CD8-positive, alpha-beta memory T cell (primary cell): Measurements from ENCODE around the gene CDKN2B-AS1. TPM values are rescaled to one million over a fixed set of nuclear protein-coding genes. Genes with fewer than 3 reads are reported as not detected.

Experiments used
- CTCF ChIA-PET: fragments of 350-600 bp; sonication (Branson Sonifier 250); formaldehyde crosslinking; loops from one replicate; lab custom pipeline; 2021; ENCODE audit warnings: antibody characterized with exemption; lab: Charles Lee
- POLR2A ChIA-PET: fragments of 350-600 bp; sonication (Branson Sonifier 250); formaldehyde crosslinking; loops from one replicate; lab custom pipeline; 2021; ENCODE audit warnings: antibody characterized with exemption; lab: Charles Lee
- DNase-seq, 5 donors: peaks; one replicate each; pipeline versions ENCODE4 v3.0.0 to v3.0.0-alpha.2; 2020 to 2022; ENCODE audit warnings: mixed read lengths in 1 of 5
- H3K27ac ChIP-seq: one replicate; pipeline ENCODE4 v1.7.0; 2013; ENCODE audit warnings: low read depth, mild to moderate bottlenecking, low read length, moderate library complexity
- H3K27me3 ChIP-seq: 2 replicates; pipeline ENCODE4 v1.7.0; 2013; ENCODE audit warnings: low read length, mild to moderate bottlenecking; ENCODE audit not compliant: insufficient read depth, poor library complexity, severe bottlenecking
- H3K36me3 ChIP-seq: 2 replicates; pipeline ENCODE4 v1.7.0; 2013; ENCODE audit warnings: mild to moderate bottlenecking, low read length, moderate library complexity; ENCODE audit not compliant: insufficient read depth
- H3K4me1 ChIP-seq: 2 replicates; pipeline ENCODE4 v1.7.0; 2013; ENCODE audit warnings: mild to moderate bottlenecking, low read length, moderate library complexity; ENCODE audit not compliant: insufficient read depth
- H3K4me3 ChIP-seq: 2 replicates; pipeline ENCODE4 v1.7.0; 2013; ENCODE audit warnings: mild to moderate bottlenecking, low read length
- H3K9me3 ChIP-seq: 2 replicates; pipeline ENCODE4 v1.7.0; 2013; ENCODE audit warnings: mild to moderate bottlenecking, low read length
- H3K27ac Mint-ChIP-seq, 8 donors: one replicate each; pipeline ENCODE4 v1.8.0; 2020 to 2021; ENCODE audit warnings: mixed read lengths in 8 of 8, mild to moderate bottlenecking in 6 of 8, inconsistent platforms in 3 of 8, moderate library complexity in 3 of 8
- H3K27me3 Mint-ChIP-seq, 2 donors: one replicate each; pipeline ENCODE4 v1.8.0; 2020 to 2021; ENCODE audit warnings: mixed read lengths in 2 of 2, mild to moderate bottlenecking in 1 of 2, moderate library complexity in 1 of 2
- H3K36me3 Mint-ChIP-seq, 3 donors: one replicate each; pipeline ENCODE4 v1.8.0; 2020 to 2021; ENCODE audit warnings: mixed read lengths in 3 of 3, inconsistent platforms in 1 of 3, mild to moderate bottlenecking in 1 of 3
- H3K4me1 Mint-ChIP-seq, 3 donors: one replicate each; pipeline ENCODE4 v1.8.0; 2020 to 2021; ENCODE audit warnings: mixed read lengths in 3 of 3, inconsistent platforms in 1 of 3, mild to moderate bottlenecking in 1 of 3
- H3K4me3 Mint-ChIP-seq, 7 donors: one replicate each; pipeline ENCODE4 v1.8.0; 2020 to 2021; ENCODE audit warnings: mixed read lengths in 7 of 7, mild to moderate bottlenecking in 6 of 7, moderate library complexity in 4 of 7, inconsistent platforms in 2 of 7
- H3K9me3 Mint-ChIP-seq, 5 donors: one replicate each; pipeline ENCODE4 v1.8.0; 2020 to 2022; ENCODE audit warnings: mixed read lengths in 5 of 5, mild to moderate bottlenecking in 3 of 5, moderate library complexity in 2 of 5, inconsistent platforms in 1 of 5
- polyA plus RNA-seq: library from polyadenylated mRNA; unstranded; fragments of 300-500 nt; fragmentation: Illumina TruSeq; gene quantifications from one replicate; pipeline ENCODE4 v1.2.3, GENCODE V29; 2021
- total RNA-seq, 2 experiments: library from RNA; stranded (reverse); gene quantifications; one replicate each; pipeline ENCODE4 v1.2.3, GENCODE V29; 2021

The CDKN2B-AS1 gene
- total and polyA plus RNA-seq, 3 experiments from 2014 or later, result 0.58 to 0.74 TPM; not detected in 1

GRCh38 chr9:22120595-22120994 lies 126.0 kb downstream of the CDKN2B-AS1 start:
- Histone ChIP-seq H3K9me3 (no peaks in the 10 kb centered on the region), H3K4me1 (peaks cover 5% of the 10 kb centered on the region), H3K4me3 (no peak overlapping the region), H3K27ac (no peak overlapping the region), H3K36me3 (no peaks in the 10 kb centered on the region), H3K27me3 (no peaks in the 10 kb centered on the region)
- no peak for DNase-seq
- H3K4me3 Mint-ChIP-seq, result no peak overlapping the region
- no peaks in the 10 kb centered on the region for H3K36me3 Mint-ChIP-seq
- H3K27me3 Mint-ChIP-seq, result peaks cover 1 to 6% of the 10 kb centered on the region in 2 donors
- peaks cover 0 to 1% (median 0%) of the 10 kb centered on the region in 5 donors for H3K9me3 Mint-ChIP-seq
- ChIA-PET CTCF (no interaction called here), POLR2A (no interaction called here)
- H3K4me1 Mint-ChIP-seq, result no peaks in the 10 kb centered on the region
- no peak overlapping the region for H3K27ac Mint-ChIP-seq

- Mint-ChIP-seq H3K27ac (no peak overlapping the region), H3K4me1 (no peaks in the 10 kb centered on the region), H3K36me3 (no peaks in the 10 kb centered on the region), H3K9me3 (peaks cover 0 to 1% (median 0%) of the 10 kb centered on the region in 5 donors), H3K4me3 (no peak overlapping the region), H3K27me3 (peaks cover 1 to 15% of the 10 kb centered on the region in 2 donors)
- Histone ChIP-seq H3K9me3 (no peaks in the 10 kb centered on the region), H3K27me3 (no peaks in the 10 kb centered on the region), H3K36me3 (no peaks in the 10 kb centered on the region), H3K4me3 (no peak overlapping the region), H3K4me1 (no peaks in the 10 kb centered on the region), H3K27ac (no peak overlapping the region)
- DNase-seq, result no peak
- ChIA-PET POLR2A (no interaction called here), CTCF (no interaction called here)
Measured at GRCh38 chr9:22124263-22125011, 129.8 kb downstream of the CDKN2B-AS1 start.

GRCh38 chr9:22129133-22129532 lies 134.5 kb downstream of the CDKN2B-AS1 start:
- H3K4me3 ChIP-seq, result no peak overlapping the region
- ChIA-PET POLR2A (no interaction called here), CTCF (no interaction called here)
- no peaks in the 10 kb centered on the region for H3K4me1 Mint-ChIP-seq
- no peaks in the 10 kb centered on the region for H3K4me1 ChIP-seq
- no peaks in the 10 kb centered on the region for H3K36me3 Mint-ChIP-seq
- DNase-seq, result no peak
- peak overlapping the region in 2 of 8 donors; percentile 8 to 47 for H3K27ac Mint-ChIP-seq
- H3K27me3 ChIP-seq, result no peaks in the 10 kb centered on the region
- H3K4me3 Mint-ChIP-seq, result no peak overlapping the region
- no peak overlapping the region for H3K27ac ChIP-seq
- H3K9me3 ChIP-seq, result no peaks in the 10 kb centered on the region
- H3K27me3 Mint-ChIP-seq, result peaks cover 1 to 9% of the 10 kb centered on the region in 2 donors
- H3K9me3 Mint-ChIP-seq, result no peaks in the 10 kb centered on the region
- H3K36me3 ChIP-seq, result no peaks in the 10 kb centered on the region

GRCh38 chr9:22129633-22130032 lies 135.0 kb downstream of the CDKN2B-AS1 start:
- no peak overlapping the region for H3K27ac ChIP-seq
- no peaks in the 10 kb centered on the region for H3K9me3 ChIP-seq
- Mint-ChIP-seq H3K4me1 (no peaks in the 10 kb centered on the region), H3K4me3 (no peak overlapping the region), H3K27ac (peak overlapping the region in 1 of 8 donors; percentile 8), H3K27me3 (peaks cover 1 to 9% of the 10 kb centered on the region in 2 donors), H3K9me3 (no peaks in the 10 kb centered on the region), H3K36me3 (no peaks in the 10 kb centered on the region)
- H3K4me3 ChIP-seq, result no peak overlapping the region
- no peaks in the 10 kb centered on the region for H3K36me3 ChIP-seq
- no peaks in the 10 kb centered on the region for H3K4me1 ChIP-seq
- no peaks in the 10 kb centered on the region for H3K27me3 ChIP-seq
- ChIA-PET POLR2A (no interaction called here), CTCF (no interaction called here)
- DNase-seq, result no peak

- H3K27me3 ChIP-seq, result no peaks in the 10 kb centered on the region
- H3K36me3 ChIP-seq, result no peaks in the 10 kb centered on the region
- H3K4me1 Mint-ChIP-seq, result no peaks in the 10 kb centered on the region
- H3K27ac ChIP-seq, result no peak overlapping the region
- DNase-seq, result no peak
- H3K36me3 Mint-ChIP-seq, result no peaks in the 10 kb centered on the region
- no peak overlapping the region for H3K4me3 ChIP-seq
- peaks cover 0 to 13% of the 10 kb centered on the region in 2 donors for H3K27me3 Mint-ChIP-seq
- H3K9me3 ChIP-seq, result no peaks in the 10 kb centered on the region
- H3K4me1 ChIP-seq, result no peaks in the 10 kb centered on the region
- ChIA-PET CTCF (interaction anchor here (0.7 kb wide), 1 partner anchor 25 kb away, joined by 3 read pairs; no protein-coding TSS in a partner anchor), POLR2A (no interaction called here)
- H3K9me3 Mint-ChIP-seq, result no peaks in the 10 kb centered on the region
- no peak overlapping the region for H3K27ac Mint-ChIP-seq
- H3K4me3 Mint-ChIP-seq, result no peak overlapping the region
Measured at GRCh38 chr9:22131817-22132216, 137.2 kb downstream of the CDKN2B-AS1 start.

- no peaks in the 10 kb centered on the region for H3K9me3 ChIP-seq
- H3K4me1 ChIP-seq, result no peaks in the 10 kb centered on the region
- no peak for DNase-seq
- no peak overlapping the region for H3K27ac ChIP-seq
- no peaks in the 10 kb centered on the region for H3K27me3 ChIP-seq
- H3K36me3 ChIP-seq, result no peaks in the 10 kb centered on the region
- CTCF ChIA-PET, result no interaction called here
- peaks cover 1 to 4% of the 10 kb centered on the region in 2 donors for H3K27me3 Mint-ChIP-seq
- H3K4me1 Mint-ChIP-seq, result no peaks in the 10 kb centered on the region
- H3K4me3 ChIP-seq, result no peak overlapping the region
- no peaks in the 10 kb centered on the region for H3K36me3 Mint-ChIP-seq
- POLR2A ChIA-PET, result no interaction called here
- no peak overlapping the region for H3K27ac Mint-ChIP-seq
- H3K9me3 Mint-ChIP-seq, result no peaks in the 10 kb centered on the region
- no peak overlapping the region for H3K4me3 Mint-ChIP-seq
Measured at GRCh38 chr9:22134390-22134789, 139.8 kb downstream of the CDKN2B-AS1 start.

GRCh38 chr9:22136461-22137096 lies 142.0 kb downstream of the CDKN2B-AS1 start:
- Histone ChIP-seq H3K4me3 (no peak overlapping the region), H3K36me3 (no peaks in the 10 kb centered on the region), H3K4me1 (no peaks in the 10 kb centered on the region), H3K27me3 (no peaks in the 10 kb centered on the region), H3K27ac (no peak overlapping the region), H3K9me3 (no peaks in the 10 kb centered on the region)
- no peak overlapping the region for H3K27ac Mint-ChIP-seq
- no peaks in the 10 kb centered on the region for H3K9me3 Mint-ChIP-seq
- peaks cover 1 to 4% of the 10 kb centered on the region in 2 donors for H3K27me3 Mint-ChIP-seq
- H3K36me3 Mint-ChIP-seq, result no peaks in the 10 kb centered on the region
- ChIA-PET CTCF (no interaction called here), POLR2A (no interaction called here)
- H3K4me1 Mint-ChIP-seq, result no peaks in the 10 kb centered on the region
- no peak for DNase-seq
- H3K4me3 Mint-ChIP-seq, result no peak overlapping the region

- no peak overlapping the region for H3K4me3 ChIP-seq
- Mint-ChIP-seq H3K27ac (no peak overlapping the region), H3K36me3 (no peaks in the 10 kb centered on the region), H3K9me3 (no peaks in the 10 kb centered on the region), H3K4me1 (no peaks in the 10 kb centered on the region), H3K27me3 (peaks cover 3 to 9% of the 10 kb centered on the region in 2 donors), H3K4me3 (no peak overlapping the region)
- no peaks in the 10 kb centered on the region for H3K9me3 ChIP-seq
- ChIA-PET CTCF (no interaction called here), POLR2A (no interaction called here)
- no peaks in the 10 kb centered on the region for H3K36me3 ChIP-seq
- no peak for DNase-seq
- no peak overlapping the region for H3K27ac ChIP-seq
- no peaks in the 10 kb centered on the region for H3K27me3 ChIP-seq
- no peaks in the 10 kb centered on the region for H3K4me1 ChIP-seq
Measured at GRCh38 chr9:22138956-22139660, 144.5 kb downstream of the CDKN2B-AS1 start.
